Kidney tubule cell (primary cell): ENCODE results near the gene VAV1.
A peak's percentile ranks its signal among the peaks of the same experiment; 100 is the strongest.
"Not testable (repeated sequence)": the region's sequence is repeated elsewhere in the genome, so short reads cannot be mapped to it uniquely, and the experiment has no call there.

Source experiments
- DNase-seq: peaks from one replicate; pipeline ENCODE4 v3.0.0-alpha.2; 2018; ENCODE audit warnings: low spot score

The VAV1 gene

DNA sequence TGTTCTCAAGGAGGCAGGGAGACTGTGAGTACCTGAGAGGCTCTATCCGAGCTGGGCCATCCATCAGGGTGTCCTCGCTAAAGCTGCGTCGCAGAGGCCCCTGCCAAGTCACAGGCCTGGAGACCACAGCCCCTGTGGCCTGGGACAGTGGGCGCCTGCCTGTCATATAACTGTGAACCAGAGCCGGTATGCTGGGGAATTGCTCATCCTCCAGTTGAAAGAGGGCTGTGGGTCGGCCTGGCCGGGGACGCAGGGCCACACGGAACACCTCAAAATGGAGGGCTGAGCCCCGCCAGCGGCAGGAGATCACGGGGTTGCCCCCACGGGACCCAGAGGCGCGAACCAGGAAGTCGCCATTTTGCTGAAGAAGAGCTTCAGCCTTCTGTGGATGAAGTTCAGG, 11.9 kb upstream of the VAV1 start:
- DNase-seq = no peak

DNA sequence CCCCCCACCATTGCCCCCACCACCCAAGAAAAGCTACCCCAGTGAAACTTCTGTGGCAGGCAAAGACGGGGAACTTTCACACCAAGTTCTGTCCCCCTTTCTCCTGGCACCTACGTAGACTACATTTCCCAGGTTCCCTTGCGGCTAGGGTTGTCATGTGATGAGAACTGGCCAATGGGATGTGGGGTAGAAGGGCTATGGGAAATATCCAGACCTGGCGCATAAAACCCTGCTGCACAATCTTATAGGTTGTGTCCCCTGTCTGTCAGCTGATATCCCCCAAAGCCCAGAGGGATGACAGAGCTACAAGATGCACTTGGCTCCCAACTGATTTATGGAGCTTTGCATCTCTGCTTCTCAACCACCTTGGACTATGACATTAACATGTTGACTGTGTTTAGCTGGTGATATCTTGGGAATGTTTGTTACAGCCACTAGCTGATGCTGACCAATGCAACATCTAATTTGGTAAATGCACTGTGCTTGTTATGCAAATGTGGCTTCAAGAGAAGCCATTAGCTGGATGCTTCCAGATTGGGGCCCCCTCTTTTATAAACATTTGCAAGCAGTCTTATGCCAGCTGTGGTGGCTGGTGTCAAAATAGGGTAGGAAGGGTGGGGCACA, 11.3 kb upstream of the VAV1 start:
- no peak for DNase-seq

DNA sequence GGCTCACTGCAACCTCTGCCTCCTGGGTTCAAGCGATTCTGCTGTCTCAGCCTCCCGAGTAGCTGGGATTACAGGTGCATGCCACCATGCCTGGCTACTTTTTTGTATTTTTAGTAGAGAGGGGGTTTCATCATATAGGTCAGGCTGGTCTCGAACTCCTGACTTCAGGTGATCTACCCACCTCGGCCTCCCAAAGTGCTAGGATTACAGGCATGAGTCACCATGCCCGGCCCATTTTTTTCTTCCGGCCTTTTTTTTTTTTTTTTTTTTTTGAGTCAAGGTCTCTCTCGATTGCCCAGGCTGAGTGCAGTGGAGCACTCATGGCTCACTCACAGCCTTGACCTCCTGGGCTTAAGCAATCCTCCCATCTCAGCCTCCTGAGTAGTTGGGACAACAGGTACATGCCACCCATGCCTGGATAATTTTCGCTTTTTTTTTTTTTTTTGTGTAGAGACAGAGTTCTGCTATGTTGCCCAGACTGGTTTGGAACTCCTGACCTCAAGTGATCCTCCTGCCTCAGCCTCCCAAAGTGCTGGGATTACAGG, 10.2 kb upstream of the VAV1 start:
- not testable (repeated sequence) for DNase-seq

DNA sequence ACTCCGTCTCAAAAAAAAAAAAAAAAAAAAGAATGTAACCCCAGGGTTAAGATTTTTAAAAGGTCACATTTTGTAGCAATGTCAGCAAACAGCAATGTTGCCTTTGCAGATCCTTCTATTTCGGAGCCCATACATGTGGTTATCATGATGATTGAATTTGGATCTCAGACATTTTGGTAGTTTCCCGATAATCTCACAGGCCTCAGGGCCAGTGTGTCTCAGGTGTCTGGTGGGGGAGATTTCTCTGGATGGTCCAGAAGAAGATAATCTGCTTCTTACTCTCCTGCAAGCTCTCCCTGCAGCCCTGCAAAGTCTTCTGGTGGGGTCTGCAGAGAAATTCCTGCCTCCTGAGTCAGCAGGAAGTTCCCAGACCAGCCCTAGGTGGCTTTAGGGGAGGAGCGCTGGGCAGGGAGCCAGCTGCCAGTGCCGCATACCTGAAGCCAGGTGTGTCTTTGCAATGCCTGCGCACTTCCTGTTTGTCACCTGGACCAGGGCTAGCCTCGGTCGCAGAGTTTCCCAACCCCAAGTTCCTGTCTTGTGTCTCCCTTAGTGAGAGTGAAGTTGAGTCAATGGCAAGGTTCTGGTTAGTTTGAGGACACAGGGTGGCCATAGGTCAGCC, 6.7 kb upstream of the VAV1 start:
- DNase-seq = peak; percentile 96

DNA sequence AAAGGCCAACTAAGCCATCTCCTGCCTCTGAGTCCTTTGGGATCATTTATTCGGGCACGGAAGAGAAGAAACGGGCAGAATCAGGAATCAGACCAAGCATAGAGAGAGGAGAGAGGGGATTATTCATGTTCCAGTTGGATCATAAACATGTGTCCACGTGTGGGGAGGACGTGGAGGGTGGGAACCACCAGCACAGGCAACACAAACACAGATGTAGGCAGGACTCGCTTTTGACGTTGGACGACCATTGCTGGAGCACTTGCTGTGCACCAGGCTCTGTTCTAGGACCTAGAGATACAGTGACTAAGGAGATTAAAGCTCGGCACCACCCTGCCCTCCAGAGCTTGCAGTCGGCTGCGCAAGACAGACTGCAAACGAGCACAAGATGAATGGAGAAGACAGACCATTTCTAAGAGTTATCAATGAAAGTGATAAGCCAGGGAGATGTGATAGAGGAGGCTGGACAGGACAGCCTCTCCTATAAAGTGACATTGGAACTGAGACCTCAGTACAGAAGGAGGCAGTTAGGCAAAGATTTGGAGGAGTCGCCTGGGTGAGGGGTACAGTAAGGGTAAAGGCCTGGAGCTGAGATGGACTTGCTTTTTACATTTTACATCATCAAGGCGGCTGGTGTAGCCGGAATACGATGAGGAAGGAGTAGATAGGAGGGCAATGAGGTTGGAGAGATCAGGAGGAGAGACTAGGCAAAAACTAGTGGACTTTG, 6.0 kb upstream of the VAV1 start:
- DNase-seq = peak; percentile 64

DNA sequence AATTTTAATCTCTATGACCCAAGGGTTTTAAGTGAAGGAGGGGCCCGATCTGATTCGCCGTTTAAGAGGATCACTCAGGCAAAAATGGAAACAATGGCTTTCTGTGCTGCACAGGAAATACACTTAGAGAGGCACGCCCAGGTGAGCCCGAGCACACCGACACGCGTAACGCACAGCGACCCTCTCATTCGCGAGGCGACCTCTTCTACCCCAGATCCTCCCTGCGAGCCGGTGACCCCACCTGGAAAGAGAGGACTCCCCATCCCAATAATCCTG, 5.5 kb upstream of the VAV1 start:
- peak; percentile 73 for DNase-seq

DNA sequence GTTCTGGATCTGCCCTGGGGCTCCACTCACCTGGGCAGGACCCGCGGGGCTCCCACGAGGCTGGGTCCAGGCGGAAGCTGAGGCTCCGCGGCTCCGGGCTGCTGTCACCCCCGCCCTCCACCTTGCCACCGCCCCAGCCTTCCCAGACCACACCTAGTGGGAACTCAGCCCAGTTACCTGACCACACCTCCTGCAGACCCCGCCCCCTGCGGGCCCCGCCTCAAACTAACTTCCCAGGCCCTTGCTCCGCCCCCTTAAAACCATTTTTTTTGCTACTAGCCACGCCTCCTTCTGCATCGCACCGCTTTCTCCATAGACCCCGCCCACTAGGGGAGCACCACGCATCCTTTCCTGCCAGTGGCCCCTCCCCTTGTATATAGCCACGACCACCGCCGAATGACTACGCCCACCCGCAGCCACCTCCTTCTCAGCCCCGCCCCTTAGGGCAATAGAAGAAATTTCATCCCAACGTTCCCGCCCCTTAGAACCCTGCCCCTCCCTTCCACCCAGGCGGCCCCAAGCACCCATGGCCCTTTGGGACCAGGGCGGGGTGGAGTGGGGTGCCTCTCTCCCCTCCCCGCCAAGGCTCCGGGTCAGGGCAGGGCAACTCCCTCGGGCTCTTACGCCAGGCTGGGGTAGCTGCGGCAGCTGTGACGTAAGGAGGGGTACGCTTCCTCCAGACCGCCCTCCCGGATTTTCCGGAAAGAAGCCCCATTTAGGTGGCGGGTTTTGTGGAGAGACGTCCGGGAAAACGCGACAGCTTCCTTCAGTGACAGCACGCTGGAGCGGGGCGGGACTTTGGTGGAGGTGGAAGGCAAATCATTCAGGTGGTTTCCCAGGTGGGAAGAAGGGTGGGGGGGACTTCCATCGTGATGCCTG, 4.9 kb upstream of the VAV1 start, which contains the start of gene SH2D3A:
TSS of gene SH2D3A (minus strand) at position 79 of the 879 bp plus-strand sequence. CDS start 3,687 bp downstream, outside the sequence.
- DNase-seq = peak; percentile 95

DNA sequence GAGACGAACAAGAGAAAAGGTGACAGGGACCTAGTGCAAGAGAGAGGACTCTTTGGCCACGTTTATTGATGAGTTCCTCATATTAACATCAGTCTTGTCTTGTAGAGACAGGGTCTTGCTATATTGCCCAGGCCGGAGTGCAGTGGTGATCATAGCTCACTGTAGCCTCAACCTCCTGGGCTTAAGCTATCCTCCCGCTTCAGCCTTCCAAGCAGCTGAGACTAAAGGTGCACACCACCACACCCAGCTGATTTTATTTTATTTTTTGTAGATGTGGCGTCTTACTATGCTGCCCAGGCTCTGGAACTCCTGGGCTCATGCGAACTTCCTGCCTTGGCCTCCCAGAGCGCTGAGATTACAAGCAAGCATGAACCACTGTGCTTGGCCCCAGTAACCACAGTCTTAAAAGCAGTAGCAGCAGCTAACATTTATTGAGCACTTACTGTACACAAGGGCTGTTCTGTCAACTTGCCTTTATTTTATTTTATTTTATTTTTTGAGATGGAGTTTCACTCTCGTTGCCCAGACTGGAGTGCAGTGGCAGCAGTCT, 4.2 kb upstream of the VAV1 start:
- DNase-seq = no peak

DNA sequence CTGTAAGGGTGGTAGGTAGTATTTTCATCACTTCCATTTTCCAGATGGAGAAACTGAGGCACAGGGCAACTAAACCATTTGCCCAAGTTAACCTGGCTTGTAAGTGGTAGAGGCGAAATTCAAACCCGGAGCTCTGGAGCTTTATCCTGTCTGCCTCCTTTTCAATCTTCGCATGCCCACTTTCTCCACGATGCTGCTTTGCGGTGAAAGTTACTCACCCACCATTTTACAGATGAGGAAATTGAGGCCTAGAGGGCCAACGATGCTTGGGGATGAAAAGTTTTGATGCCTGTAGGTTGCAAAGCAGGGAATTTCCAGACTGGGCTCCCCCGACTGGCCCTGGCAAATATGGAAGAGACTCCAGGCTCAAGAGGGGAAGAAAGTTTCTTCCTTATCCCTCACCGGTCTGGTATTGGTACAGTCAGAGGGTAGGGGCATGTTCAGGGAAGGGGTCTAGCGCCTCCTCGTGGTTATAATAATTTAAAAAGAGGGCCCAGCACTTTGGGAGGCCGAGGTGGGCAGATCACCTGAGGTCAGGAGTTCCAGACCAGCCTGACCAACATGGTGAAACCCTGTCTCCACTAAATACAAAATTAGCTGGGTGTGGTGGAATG, 3.4 kb upstream of the VAV1 start:
- DNase-seq = no peak

DNA sequence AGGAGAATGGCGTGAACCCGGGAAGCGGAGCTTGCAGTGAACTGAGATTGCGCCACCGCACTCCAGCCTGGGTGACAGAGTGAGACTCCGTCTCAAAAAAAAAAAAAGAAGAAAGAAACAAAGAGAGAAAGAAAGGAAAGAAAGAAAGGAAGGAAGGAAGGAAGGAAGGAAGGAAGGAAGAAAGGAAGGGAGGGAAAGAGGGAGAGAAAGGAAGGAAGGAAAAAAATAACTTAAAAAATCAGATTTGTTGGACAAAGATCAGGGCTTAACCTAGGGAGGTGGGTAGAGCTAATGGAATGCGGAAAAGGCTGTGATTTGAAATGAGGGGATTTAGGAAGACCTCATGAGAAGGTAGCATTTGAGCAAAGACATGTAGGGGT, 870 bp upstream of the VAV1 start:
- not testable (repeated sequence) for DNase-seq

DNA sequence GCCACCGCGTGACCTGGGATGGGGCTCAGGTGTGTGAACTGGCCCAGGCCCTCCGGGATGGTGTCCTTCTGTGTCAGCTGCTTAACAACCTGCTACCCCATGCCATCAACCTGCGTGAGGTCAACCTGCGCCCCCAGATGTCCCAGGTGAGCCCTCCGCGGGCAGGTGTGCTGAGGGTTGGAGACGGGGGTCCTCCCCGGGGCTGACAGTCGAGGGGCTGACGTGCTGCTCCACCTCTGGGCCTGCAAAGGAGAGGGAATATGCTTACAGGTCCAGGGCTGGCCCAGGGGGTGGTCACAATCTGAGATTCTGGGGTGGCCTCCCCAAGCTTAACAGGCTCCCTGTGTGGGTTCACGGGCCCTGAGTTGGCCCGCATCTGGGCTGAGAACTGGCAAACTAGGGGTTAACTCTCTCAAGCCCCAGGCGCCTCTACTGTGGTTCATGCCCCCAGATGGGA, 386 bp downstream of the VAV1 start:
- DNase-seq = no peak

DNA sequence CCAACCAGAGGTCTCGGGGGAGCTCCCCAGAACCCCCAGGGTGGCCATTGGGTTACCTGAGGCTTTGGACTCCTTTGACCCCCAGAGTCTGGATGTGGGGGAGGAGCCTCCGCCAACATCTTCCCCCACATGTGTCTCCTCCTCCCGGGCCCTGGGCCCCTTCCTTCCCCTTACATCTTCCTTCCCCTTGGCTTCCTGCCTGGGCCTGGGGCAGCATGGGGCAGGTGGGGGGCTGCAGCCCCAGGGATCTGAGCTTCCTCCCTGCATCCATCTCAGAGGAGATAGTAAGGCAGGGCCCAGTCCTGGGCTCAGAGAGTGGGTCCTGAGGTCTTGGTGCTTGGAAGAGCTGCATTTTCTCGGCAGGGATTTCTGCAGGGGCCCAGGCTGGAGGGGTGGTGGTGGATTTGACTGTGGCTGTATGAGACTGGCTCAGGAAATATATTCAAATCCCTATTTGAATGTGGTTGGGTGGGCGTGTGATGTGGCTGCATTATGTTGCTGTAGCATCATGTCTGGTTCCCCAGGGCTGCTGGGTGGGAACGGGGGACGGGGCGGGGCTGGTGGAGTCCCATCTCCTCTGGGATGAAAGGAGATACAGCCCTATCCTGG, 919 bp downstream of the VAV1 start:
- DNase-seq = no peak

DNA sequence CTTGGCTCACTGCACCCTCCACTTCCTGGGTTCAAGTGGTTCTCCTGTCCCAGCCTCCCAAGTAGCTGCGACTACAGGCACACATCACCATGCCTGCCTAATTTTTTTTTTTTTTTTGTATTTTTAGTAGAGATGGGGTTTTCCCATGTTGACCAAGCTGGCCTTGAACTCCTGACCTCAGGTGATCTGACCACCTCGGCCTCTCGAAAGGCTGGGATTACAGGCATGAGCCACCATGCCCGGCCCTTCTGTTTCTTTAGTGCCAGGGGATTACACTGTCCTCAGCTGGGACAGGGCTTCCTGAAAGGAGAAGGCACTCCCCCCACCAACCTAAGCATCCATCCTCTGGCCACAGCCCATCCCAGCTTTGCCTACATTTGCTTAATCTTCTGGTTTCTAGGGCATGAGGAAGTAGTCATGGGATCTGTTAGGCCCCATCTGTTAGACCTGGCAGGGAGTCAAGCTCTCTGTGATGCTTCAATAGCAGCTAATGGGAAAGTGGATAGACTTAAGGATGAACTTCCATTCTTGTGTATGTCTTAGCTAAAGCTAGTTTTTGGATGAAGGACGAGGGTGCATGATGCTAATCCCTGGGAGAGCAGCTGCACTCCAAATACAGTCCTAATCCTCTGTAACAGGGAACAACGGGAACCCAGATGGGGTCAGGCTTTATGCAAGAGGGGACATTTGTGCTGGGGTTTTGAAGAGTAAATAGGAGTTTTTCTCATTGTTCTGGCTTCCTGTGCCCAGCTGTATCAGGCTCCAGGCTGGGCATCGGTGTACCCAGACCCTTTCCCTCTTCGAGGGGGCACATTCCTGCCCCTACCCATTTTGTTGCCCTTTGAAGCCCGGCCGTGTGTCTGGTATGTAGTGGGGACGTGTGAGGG, 2.6 kb downstream of the VAV1 start:
- no peak for DNase-seq

DNA sequence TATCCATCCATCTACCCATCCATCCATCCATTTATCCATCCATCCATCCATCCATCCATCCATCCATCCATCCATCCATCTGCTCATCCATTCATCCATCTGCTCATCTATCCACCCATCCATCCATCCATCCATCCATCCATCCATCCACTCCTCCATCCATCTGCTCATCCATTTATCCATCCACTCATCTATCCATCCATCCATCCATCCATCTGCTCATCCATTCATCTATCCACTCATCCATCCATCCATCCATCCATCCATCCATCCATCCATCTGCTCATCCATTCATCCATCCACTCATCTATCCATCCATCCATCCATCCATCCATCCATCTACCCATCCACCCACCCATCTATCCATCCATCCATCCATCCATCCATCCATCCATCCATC, 3.5 kb downstream of the VAV1 start:
- not testable (repeated sequence) for DNase-seq

DNA sequence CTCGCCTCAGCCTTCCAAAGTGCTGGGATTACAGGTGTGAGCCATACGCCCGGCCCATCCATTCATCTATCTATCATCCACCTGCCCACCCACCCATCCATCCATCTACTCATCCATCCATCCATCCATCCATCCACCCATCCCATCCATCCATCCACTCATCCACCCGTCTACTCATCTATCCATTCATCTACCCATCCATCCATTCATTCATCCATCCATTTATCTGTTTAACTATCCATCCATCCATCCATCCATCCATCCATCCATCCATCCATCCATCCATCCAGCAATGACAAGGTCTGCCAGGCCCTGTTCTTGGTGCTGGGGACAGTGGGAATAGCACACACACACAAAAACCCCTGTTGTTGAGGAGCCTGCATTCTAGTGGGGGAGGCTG, 4.5 kb downstream of the VAV1 start:
- no peak for DNase-seq

DNA sequence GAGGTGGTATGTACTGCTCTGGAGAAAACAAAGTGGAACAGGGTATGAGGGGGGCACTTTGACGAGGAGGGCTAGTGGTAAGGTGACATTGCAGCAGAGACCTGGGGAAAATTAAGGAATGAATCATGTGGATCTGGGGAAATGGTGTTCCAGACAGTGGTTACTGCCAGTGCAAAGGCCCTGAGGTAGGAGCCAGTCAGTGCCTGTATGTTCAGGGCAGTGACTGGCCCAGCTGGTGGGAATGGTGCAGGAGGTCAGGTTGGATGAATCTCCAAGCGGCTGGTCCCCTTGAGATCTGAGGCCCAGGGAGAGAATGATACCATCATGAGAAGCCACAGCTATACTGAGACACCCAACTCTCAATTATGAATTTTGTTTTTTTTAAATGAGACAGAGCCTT, 4.9 kb downstream of the VAV1 start:
- DNase-seq = no peak

DNA sequence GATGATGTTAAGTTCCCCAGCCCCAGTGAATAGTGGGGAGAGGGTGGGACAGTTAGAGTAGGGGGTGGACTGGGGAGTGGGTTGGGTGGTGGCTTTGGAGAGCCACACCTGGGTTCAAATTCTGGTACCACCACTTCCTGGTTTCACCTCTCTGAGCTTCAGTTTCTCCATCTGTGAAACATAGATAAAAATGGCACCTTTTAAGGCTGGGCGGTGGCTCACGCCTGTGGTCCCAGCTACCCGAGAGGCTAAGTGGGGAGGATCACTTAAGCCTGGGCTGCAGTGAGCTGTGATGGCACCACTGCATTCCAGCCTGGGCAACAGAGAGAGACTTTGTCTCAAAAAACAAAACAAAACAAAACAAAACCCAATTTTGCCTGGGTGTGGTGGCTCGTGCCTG, 5.9 kb downstream of the VAV1 start:
- DNase-seq = no peak

DNA sequence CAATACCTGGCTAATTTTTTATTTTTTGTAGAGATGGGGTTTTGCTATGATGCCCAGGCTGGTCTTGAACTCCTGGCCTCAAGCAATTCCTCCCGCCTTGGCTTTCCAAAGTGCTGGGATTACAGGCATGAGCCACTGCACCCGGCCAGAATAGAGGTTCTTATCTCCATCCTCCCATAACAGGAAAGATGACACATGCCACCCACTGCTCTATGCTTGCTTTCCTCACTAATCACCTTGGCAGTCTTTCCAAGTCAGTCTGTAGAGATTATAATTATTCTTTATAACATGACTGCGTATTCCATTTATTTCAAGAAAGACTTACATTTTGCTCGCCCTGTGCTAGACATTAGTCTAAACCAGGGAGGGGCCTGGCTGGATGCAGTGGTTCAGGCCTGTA, 6.7 kb downstream of the VAV1 start:
- DNase-seq = no peak

DNA sequence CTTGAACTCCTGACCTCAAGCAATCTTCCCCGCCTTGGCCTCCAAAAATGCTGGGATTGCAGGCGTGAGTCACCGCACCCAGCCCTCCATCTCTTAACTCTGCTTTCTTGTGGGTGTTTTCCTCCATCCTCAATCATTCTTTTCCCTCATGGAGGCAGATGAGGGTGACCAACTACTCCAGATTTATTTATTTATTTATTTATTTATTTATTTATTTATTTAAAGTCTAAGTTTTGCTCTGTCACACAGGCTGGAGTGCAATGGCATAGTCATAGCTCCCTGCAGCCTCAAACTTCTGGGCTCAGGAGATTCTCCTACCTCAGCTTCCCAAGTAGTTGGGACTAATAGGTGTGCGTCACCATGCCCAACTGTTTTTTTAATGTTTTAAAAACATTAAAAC, 14.9 kb downstream of the VAV1 start:
- DNase-seq = no peak

DNA sequence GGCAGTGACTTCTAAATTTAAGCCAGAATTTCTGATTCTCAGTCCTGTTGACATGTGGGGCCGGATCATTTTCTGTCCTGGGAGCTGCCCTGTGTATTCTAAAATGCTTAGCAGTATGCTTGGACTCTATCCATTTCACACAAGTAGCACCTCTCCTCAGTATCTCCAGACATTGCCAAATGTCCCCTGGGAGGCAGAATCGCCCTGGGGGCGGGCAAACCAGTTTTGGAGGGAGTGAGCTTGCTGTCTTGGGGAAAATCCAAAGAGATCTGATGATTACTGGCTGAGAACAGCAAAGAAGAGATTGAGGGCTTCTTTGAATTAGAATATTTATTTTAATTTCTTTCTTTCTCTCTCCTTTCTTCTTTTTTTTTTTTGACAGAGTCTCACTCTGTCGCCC, 16.4 kb downstream of the VAV1 start:
- DNase-seq = no peak
